A549 (cell line): Measurements from ENCODE around the gene SERPINB11. TPM values are rescaled to one million over a fixed set of nuclear protein-coding genes. Genes with fewer than 3 reads are reported as not detected.

Experiments
- ATAC-seq, 2 experiments: fragments of 200-7000 bp in 1 of 2; fragments of >200 bp in 1 of 2; cut with Nextera tagmentation in 1 of 2; cut with Tn5 transposase in 1 of 2; 3 replicates each; pipeline versions ENCODE4 v1.8.0 to v1.9.1; 2018 to 2020; ENCODE audit warnings: mild to moderate bottlenecking in 1 of 2, moderate library complexity in 1 of 2
- CTCF ChIA-PET: fragments of 300-600 bp; sonication (Branson Sonifier 250); formaldehyde crosslinking; extraction: SDS; loops from one replicate; lab custom pipeline; 2021; ENCODE audit warnings: antibody characterized with exemption, inconsistent platforms; lab: Yijun Ruan, JAX
- POLR2A ChIA-PET: fragments of 350-600 bp; formaldehyde crosslinking; extraction: SDS; loops from one replicate; lab custom pipeline; 2021; ENCODE audit warnings: antibody characterized with exemption, inconsistent platforms; lab: Yijun Ruan, JAX
- DNase-seq, 2 experiments: peaks; one replicate each; pipeline versions ENCODE4 v3.0.0 to v3.0.0-alpha.2; 2011 to 2016; ENCODE audit warnings: low read depth in 1 of 2, low spot score in 1 of 2
- FAIRE-seq: peaks from 2 replicates; lab custom pipeline; 2011; peaks lifted over from hg19 to GRCh38; lab: Jason Lieb, UNC
- H3K27ac ChIP-seq, 2 experiments: fragments of >200 bp; sonication (Bioruptor Twin); formaldehyde crosslinking; 3 replicates each; pipeline ENCODE4 v1.5.1; 2016 to 2017
- H3K4me1 ChIP-seq: fragments of >200 bp; sonication (Bioruptor Twin); formaldehyde crosslinking; 3 replicates; pipeline ENCODE4 v1.6.1; 2016
- H3K4me2 ChIP-seq: fragments of >200 bp; sonication (Bioruptor Twin); formaldehyde crosslinking; 3 replicates; pipeline ENCODE4 v1.6.1; 2016
- H3K4me3 ChIP-seq: fragments of >200 bp; sonication (Bioruptor Twin); formaldehyde crosslinking; 3 replicates; pipeline ENCODE4 v1.5.1; 2016
- H3K9me3 ChIP-seq: fragments of >200 bp; sonication (Bioruptor Twin); formaldehyde crosslinking; 3 replicates; pipeline ENCODE4 v1.6.1; 2016
- CBX2 ChIP-seq: fragments of 200-600 bp; sonication (generic); IDR thresholded peaks from 2 replicates; pipeline ENCODE4 v1.6.1; 2016; ENCODE audit warnings: low read depth, mild to moderate bottlenecking, borderline replicate concordance
- CHD2 ChIP-seq: fragments of 150-350 bp; IDR thresholded peaks from 2 replicates; pipeline ENCODE4 v1.6.1; 2014; ENCODE audit warnings: low read length; ENCODE audit not compliant: partially characterized antibody
- ELK1 ChIP-seq: fragments of 150-350 bp; IDR thresholded peaks from 2 replicates; pipeline ENCODE4 v1.6.1; 2014; ENCODE audit warnings: low read depth, mild to moderate bottlenecking, low read length
- GATA3 ChIP-seq: IDR thresholded peaks from 2 replicates; pipeline ENCODE4 v1.6.1; 2012; ENCODE audit warnings: borderline replicate concordance
- KDM5A ChIP-seq: fragments of 200-600 bp; sonication (generic); IDR thresholded peaks from 2 replicates; pipeline ENCODE4 v1.6.1; 2016; ENCODE audit warnings: antibody characterized with exemption, mild to moderate bottlenecking
- MAFK ChIP-seq: fragments of 450-650 bp; IDR thresholded peaks from 2 replicates; pipeline ENCODE4 v1.6.1; 2014; ENCODE audit not compliant: partially characterized antibody
- MAZ ChIP-seq: fragments of 150-350 bp; IDR thresholded peaks from 2 replicates; pipeline ENCODE4 v1.6.1; 2014; ENCODE audit warnings: antibody characterized with exemption, low read depth, low read length, borderline replicate concordance
- MYC ChIP-seq: IDR thresholded peaks from 2 replicates; pipeline ENCODE4 v1.6.1; 2012; ENCODE audit warnings: mild to moderate bottlenecking, inconsistent platforms, low read length, improper control_type of control experiment, borderline replicate concordance
- NR3C1 ChIP-seq: fragments of >200 bp; sonication (Bioruptor Twin); formaldehyde crosslinking; IDR thresholded peaks from 3 replicates; pipeline ENCODE4 v1.6.1; 2017
- PHF8 ChIP-seq: fragments of 200-600 bp; sonication (generic); IDR thresholded peaks from 2 replicates; pipeline ENCODE4 v1.6.1; 2016; ENCODE audit warnings: low read depth, mild to moderate bottlenecking, antibody characterized with exemption, moderate library complexity, borderline replicate concordance
- POLR2A ChIP-seq: IDR thresholded peaks from 2 replicates; pipeline ENCODE4 v1.6.1; 2012; ENCODE audit warnings: mild to moderate bottlenecking, low read length
- RARB ChIP-seq: fragments of 250-450 bp; sonication (Bioruptor Pico); IDR thresholded peaks from 2 replicates; pipeline ENCODE4 v1.8.0; 2021; ENCODE audit warnings: mild to moderate bottlenecking, moderate library complexity
- RFX5 ChIP-seq: fragments of 450-650 bp; IDR thresholded peaks from 2 replicates; pipeline ENCODE4 v1.7.1; 2014; ENCODE audit warnings: antibody characterized with exemption, mild to moderate bottlenecking, moderate library complexity
- SMC3 ChIP-seq: fragments of >200 bp; sonication (Bioruptor Twin); formaldehyde crosslinking; IDR thresholded peaks from 3 replicates; pipeline ENCODE4 v1.6.1; 2018; ENCODE audit warnings: inconsistent platforms
- SREBF2 ChIP-seq: fragments of 450-650 bp; IDR thresholded peaks from 2 replicates; pipeline ENCODE4 v1.6.1; 2014; ENCODE audit warnings: mild to moderate bottlenecking, moderate library complexity
- TFCP2L1 ChIP-seq: fragments of 250-450 bp; sonication (Bioruptor Pico); IDR thresholded peaks from 2 replicates; pipeline ENCODE4 v1.5.0; 2021; ENCODE audit warnings: mild to moderate bottlenecking
- ZNF302 ChIP-seq: fragments of 250-450 bp; sonication (Bioruptor Pico); IDR thresholded peaks from 2 replicates; pipeline ENCODE4 v1.9.0; 2021; ENCODE audit warnings: inconsistent platforms, mild to moderate bottlenecking, moderate library complexity
- WGBS: methylation state at CpG from one replicate; pipeline ENCODE4 v1.1.6; 2017; ENCODE audit errors: missing lambda C conversion rate; 5-methylcytosine and 5-hydroxymethylcytosine counted together
- polyA plus RNA-seq, 4 experiments: library from polyadenylated mRNA; depleted of rRNA in 3 of 4; stranded (reverse); fragments of >200 nt; fragmentation: RNase III in 1 of 4; extraction: RNeasy Plus Mini Kit Qiagen cat#74134 plus additional on column Dnase treatment in 1 of 4; gene quantifications; 2 replicates in 3 of 4; 3 replicates in 1 of 4; pipeline ENCODE4 v1.2.3, GENCODE V29; 2011 to 2017
- TF ChIP-seq, protein P1 (sequence below): IDR thresholded peaks from 2 replicates; pipeline ENCODE4 v1.6.1; 2012; ENCODE audit warnings: low read depth, borderline replicate concordance
- TF ChIP-seq, protein P2 (sequence below): fragments of >200 bp; sonication (Bioruptor Twin); formaldehyde crosslinking; IDR thresholded peaks from 3 replicates; pipeline ENCODE4 v1.6.1; 2016

The SERPINB11 gene
- polyA plus RNA-seq, 2 of the 4 experiments (the other 2 are of a cell fraction), result 0.22 TPM; not detected in 1

DNA sequence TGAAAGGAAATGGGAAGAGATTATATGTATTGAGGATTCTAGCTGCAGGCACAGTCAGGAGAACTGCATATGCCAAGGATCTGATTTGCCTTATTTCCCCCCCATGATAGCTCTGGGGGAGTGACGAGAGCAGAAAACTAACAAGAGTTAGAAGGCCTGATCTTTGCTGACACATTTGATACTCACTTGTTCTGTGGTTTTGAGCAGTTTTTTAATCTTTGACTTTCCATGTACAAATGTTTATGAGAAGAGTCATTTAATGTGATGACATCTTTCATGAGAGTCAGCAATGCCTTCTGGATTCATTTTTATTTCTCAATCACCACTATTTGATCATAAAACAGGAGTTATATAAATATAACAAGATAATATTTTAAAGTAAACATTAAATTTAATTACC lies 59.8 kb downstream of the SERPINB11 start:
- CTCF ChIA-PET, result no interaction called here
- 37% methylated on average over 1 of the region's 1 CpG for WGBS
- DNase-seq, result no peak
- ATAC-seq, result no peak
- Histone ChIP-seq H3K9me3 (no peaks in the 10 kb centered on the region), H3K27ac (no peak overlapping the region), H3K4me2 (no peak overlapping the region), H3K4me3 (no peak overlapping the region), H3K4me1 (no peaks in the 10 kb centered on the region)
- POLR2A ChIA-PET, result no interaction called here
- FAIRE-seq, result no peak
- no peak for TF ChIP-seq GATA3
- TF ChIP-seq, protein P1, sequence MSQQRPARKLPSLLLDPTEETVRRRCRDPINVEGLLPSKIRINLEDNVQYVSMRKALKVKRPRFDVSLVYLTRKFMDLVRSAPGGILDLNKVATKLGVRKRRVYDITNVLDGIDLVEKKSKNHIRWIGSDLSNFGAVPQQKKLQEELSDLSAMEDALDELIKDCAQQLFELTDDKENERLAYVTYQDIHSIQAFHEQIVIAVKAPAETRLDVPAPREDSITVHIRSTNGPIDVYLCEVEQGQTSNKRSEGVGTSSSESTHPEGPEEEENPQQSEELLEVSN, result no peak
- no peak for TF ChIP-seq ELK1
- no peak for TF ChIP-seq SREBF2
- no peak for TF ChIP-seq PHF8
- no peak for TF ChIP-seq NR3C1
- TF ChIP-seq TFCP2L1 (CRISPR knock-in tag), result no peak
- no peak for TF ChIP-seq CHD2
- no peak for TF ChIP-seq MAFK
- TF ChIP-seq MAZ, result no peak
- TF ChIP-seq SMC3, result no peak

GRCh38 chr18:63763831-63764600 lies 61.3 kb downstream of the SERPINB11 start:
- DNase-seq, result no peak
- WGBS, result 12% methylated on average over 3 of the region's 3 CpGs
- TF ChIP-seq RFX5 (no peak), ZNF302 (CRISPR knock-in tag) (no peak), CBX2 (no peak), MYC (no peak)
- TF ChIP-seq, protein P2, sequence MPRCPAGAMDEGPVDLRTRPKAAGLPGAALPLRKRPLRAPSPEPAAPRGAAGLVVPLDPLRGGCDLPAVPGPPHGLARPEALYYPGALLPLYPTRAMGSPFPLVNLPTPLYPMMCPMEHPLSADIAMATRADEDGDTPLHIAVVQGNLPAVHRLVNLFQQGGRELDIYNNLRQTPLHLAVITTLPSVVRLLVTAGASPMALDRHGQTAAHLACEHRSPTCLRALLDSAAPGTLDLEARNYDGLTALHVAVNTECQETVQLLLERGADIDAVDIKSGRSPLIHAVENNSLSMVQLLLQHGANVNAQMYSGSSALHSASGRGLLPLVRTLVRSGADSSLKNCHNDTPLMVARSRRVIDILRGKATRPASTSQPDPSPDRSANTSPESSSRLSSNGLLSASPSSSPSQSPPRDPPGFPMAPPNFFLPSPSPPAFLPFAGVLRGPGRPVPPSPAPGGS, result no peak
- POLR2A ChIA-PET, result no interaction called here
- CTCF ChIA-PET, result no interaction called here
- Histone ChIP-seq H3K27ac (no peak overlapping the region), H3K4me3 (no peak overlapping the region), H3K9me3 (no peaks in the 10 kb centered on the region), H3K4me2 (no peak overlapping the region), H3K4me1 (no peaks in the 10 kb centered on the region)
- no peak for FAIRE-seq
- ATAC-seq, result no peak

DNA sequence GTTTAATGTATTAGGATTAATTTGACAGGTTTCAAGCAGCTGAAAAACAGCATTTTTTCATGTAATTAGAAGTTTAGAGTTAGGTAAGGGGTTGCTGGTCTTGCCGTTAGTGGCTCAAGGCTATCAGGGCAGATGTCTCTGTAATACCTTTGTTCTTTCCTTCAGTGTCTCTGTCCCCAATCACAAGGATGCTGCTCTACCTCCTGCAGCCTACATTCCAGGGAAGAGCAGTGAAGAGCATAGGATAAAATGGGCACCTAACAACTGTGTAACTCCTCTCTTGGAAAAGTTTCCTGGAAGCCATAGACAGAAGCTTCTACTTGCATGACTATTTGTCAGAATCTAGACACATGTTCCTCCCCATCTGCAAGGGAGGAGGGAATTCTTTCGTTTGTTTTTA lies 63.1 kb downstream of the SERPINB11 start:
- ATAC-seq, result no peak
- DNase-seq, result no peak
- Histone ChIP-seq H3K4me1 (no peaks in the 10 kb centered on the region), H3K9me3 (no peaks in the 10 kb centered on the region), H3K4me3 (no peak overlapping the region), H3K4me2 (no peak overlapping the region), H3K27ac (no peak overlapping the region)
- WGBS, result 24% methylated on average over 2 of the region's 2 CpGs
- TF ChIP-seq KDM5A (no peak), MAZ (no peak), POLR2A (no peak), TFCP2L1 (CRISPR knock-in tag) (no peak), CHD2 (no peak), RARB (CRISPR knock-in tag) (no peak)
- FAIRE-seq, result no peak
- ChIA-PET POLR2A (no interaction called here), CTCF (no interaction called here)

Other genes starting within 250 kb of the SERPINB11 start
- gene SERPINB5, start 226.0 kb upstream of the SERPINB11 start, polyA plus RNA-seq (2011; rRNA removed), result 0.11 and 0.12 TPM in 2 replicates
- 0.04 to 0.08 TPM (median 0.08 TPM) in 3 replicates for gene SERPINB5, start 226.0 kb upstream of the SERPINB11 start, polyA plus RNA-seq (2017; fragmentation: RNase III; extraction: RNeasy Plus Mini Kit Qiagen cat#74134 plus additional on column Dnase treatment)
- not detected in 2 replicates for gene SERPINB12, start 160.6 kb upstream of the SERPINB11 start, polyA plus RNA-seq (2011; rRNA removed)
- gene SERPINB12, start 160.6 kb upstream of the SERPINB11 start, polyA plus RNA-seq (2017; fragmentation: RNase III; extraction: RNeasy Plus Mini Kit Qiagen cat#74134 plus additional on column Dnase treatment), result not detected in 3 replicates
- not detected in 2 replicates for gene SERPINB13, start 115.6 kb upstream of the SERPINB11 start, polyA plus RNA-seq (2011; rRNA removed)
- gene SERPINB13, start 115.6 kb upstream of the SERPINB11 start, polyA plus RNA-seq (2017; fragmentation: RNase III; extraction: RNeasy Plus Mini Kit Qiagen cat#74134 plus additional on column Dnase treatment), result not detected in 3 replicates
- 0.16 and 0.34 TPM in 2 replicates for gene SERPINB4, start 58.7 kb upstream of the SERPINB11 start, polyA plus RNA-seq (2011; rRNA removed)
- gene SERPINB4, start 58.7 kb upstream of the SERPINB11 start, polyA plus RNA-seq (2017; fragmentation: RNase III; extraction: RNeasy Plus Mini Kit Qiagen cat#74134 plus additional on column Dnase treatment), result 0.15 TPM in 1 of 3 replicates, not detected in the others
- 0.19 and 0.25 TPM in 2 replicates for gene SERPINB3, start 41.1 kb upstream of the SERPINB11 start, polyA plus RNA-seq (2011; rRNA removed)
- gene SERPINB3, start 41.1 kb upstream of the SERPINB11 start, polyA plus RNA-seq (2017; fragmentation: RNase III; extraction: RNeasy Plus Mini Kit Qiagen cat#74134 plus additional on column Dnase treatment), result not detected in 3 replicates
- gene SERPINB7, start 72.5 kb downstream of the SERPINB11 start, polyA plus RNA-seq (2011; rRNA removed), result 2.9 and 3.6 TPM in 2 replicates
- 0.84 to 1.1 TPM (median 0.88 TPM) in 3 replicates for gene SERPINB7, start 72.5 kb downstream of the SERPINB11 start, polyA plus RNA-seq (2017; fragmentation: RNase III; extraction: RNeasy Plus Mini Kit Qiagen cat#74134 plus additional on column Dnase treatment)
- 0.12 TPM in 1 of 2 replicates, not detected in the other for gene SERPINB2, start 184.7 kb downstream of the SERPINB11 start, polyA plus RNA-seq (2011; rRNA removed)
- not detected in 3 replicates for gene SERPINB2, start 184.7 kb downstream of the SERPINB11 start, polyA plus RNA-seq (2017; fragmentation: RNase III; extraction: RNeasy Plus Mini Kit Qiagen cat#74134 plus additional on column Dnase treatment)
- gene SERPINB10, start 205.0 kb downstream of the SERPINB11 start, polyA plus RNA-seq (2011; rRNA removed), result not detected in 2 replicates
- gene SERPINB10, start 205.0 kb downstream of the SERPINB11 start, polyA plus RNA-seq (2017; fragmentation: RNase III; extraction: RNeasy Plus Mini Kit Qiagen cat#74134 plus additional on column Dnase treatment), result not detected in 3 replicates
- gene HMSD, start 246.3 kb downstream of the SERPINB11 start, polyA plus RNA-seq (2011; rRNA removed), result 0.13 and 0.30 TPM in 2 replicates
- gene HMSD, start 246.3 kb downstream of the SERPINB11 start, polyA plus RNA-seq (2017; fragmentation: RNase III; extraction: RNeasy Plus Mini Kit Qiagen cat#74134 plus additional on column Dnase treatment), result 0.12 to 0.23 TPM in 2 of 3 replicates, not detected in the other